NOMO-1 (cell line): ENCODE measurements around the gene FAM193A.
"Not testable (repeated sequence)": the region's sequence is repeated elsewhere in the genome, so short reads cannot be mapped to it uniquely, and the experiment has no call there.

Experiments used
- DNase-seq, 2 experiments: peaks; one replicate each; lab custom pipeline; 2025; ENCODE audit not compliant: unreplicated experiment in 2 of 2; lab: John Stamatoyannopoulos, UW

Gene FAM193A

GRCh38 chr4:2607822-2608221 is 71.4 kb downstream of the FAM193A start:
- DNase-seq = no peak

GRCh38 chr4:2608291-2608690 is 71.8 kb downstream of the FAM193A start:
- DNase-seq = no peak

GRCh38 chr4:2615821-2616220 is 79.4 kb downstream of the FAM193A start:
- no peak for DNase-seq

- no peak for DNase-seq
Observed at GRCh38 chr4:2617955-2618354, 81.5 kb downstream of the FAM193A start.

- DNase-seq = not testable (repeated sequence)
Observed at GRCh38 chr4:2618729-2619128, 82.3 kb downstream of the FAM193A start.

- no peak for DNase-seq
Observed at GRCh38 chr4:2619459-2619858, 83.0 kb downstream of the FAM193A start.

- DNase-seq = no peak
Observed at GRCh38 chr4:2621419-2621818, 85.0 kb downstream of the FAM193A start.

GRCh38 chr4:2623442-2623841 is 87.0 kb downstream of the FAM193A start:
- DNase-seq = no peak

GRCh38 chr4:2624782-2625530 is 88.5 kb downstream of the FAM193A start:
- DNase-seq = no peak

GRCh38 chr4:2626231-2626630 is 89.8 kb downstream of the FAM193A start:
- DNase-seq = no peak

GRCh38 chr4:2630556-2631273 is 94.3 kb downstream of the FAM193A start:
- DNase-seq = no peak

- no peak for DNase-seq
Observed at GRCh38 chr4:2634014-2634413, 97.6 kb downstream of the FAM193A start.

GRCh38 chr4:2636331-2636730 is 99.9 kb downstream of the FAM193A start:
- no peak for DNase-seq

GRCh38 chr4:2636994-2637393 is 100.5 kb downstream of the FAM193A start:
- not testable (repeated sequence) for DNase-seq

- DNase-seq = no peak
Observed at GRCh38 chr4:2637956-2638552, 101.6 kb downstream of the FAM193A start.

- DNase-seq = no peak
Observed at GRCh38 chr4:2638730-2639129, 102.3 kb downstream of the FAM193A start.

- DNase-seq = no peak
Observed at GRCh38 chr4:2642968-2643367, 106.5 kb downstream of the FAM193A start.

GRCh38 chr4:2643555-2643954 is 107.1 kb downstream of the FAM193A start:
- DNase-seq = no peak

GRCh38 chr4:2646396-2647149 is 110.1 kb downstream of the FAM193A start:
- no peak for DNase-seq

GRCh38 chr4:2647403-2648158 is 111.1 kb downstream of the FAM193A start:
- DNase-seq = no peak
